Measurements from ENCODE around the gene RBM19. TPM values are rescaled to one million over a fixed set of nuclear protein-coding genes. Genes with fewer than 3 reads are reported as not detected.

Gene RBM19
- total and polyA plus RNA-seq, 2 of the 4 experiments (the other 2 are of a cell fraction), result 18.7 to 19.2 TPM

DNA sequence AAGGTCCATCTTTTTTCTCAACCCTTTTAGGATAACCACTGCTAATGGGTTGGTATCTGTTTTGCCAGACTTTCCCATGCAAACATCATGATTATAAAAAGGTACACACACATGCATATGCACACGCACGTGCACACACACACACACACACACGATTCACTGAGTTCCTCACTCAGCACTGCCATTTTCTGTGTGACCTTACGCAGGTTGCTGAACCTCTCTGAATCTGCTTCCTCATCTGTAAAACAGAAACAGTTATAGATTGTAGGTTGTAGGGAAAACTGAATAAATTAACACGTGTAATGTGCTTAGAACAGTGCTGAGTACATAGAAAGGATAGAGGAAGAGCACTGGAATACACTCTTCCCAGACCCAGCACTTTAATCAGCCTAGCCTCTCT is 182.3 kb downstream of the RBM19 start:
- ATAC-seq (ENCODE audit: low read depth) (no peak), DNase-seq (no peak)
- Histone ChIP-seq H2AK9ac (replicated peaks; ENCODE audit: low read depth, low read length, poor library complexity) (no peak overlapping the region), H4K8ac (ENCODE audit: low read depth in 2 of 2, low read length in 2 of 2) (no peak overlapping the region), H4K20me1 (ENCODE audit: insufficient read depth, low read length) (no peaks in the 10 kb centered on the region), H3K9me3 (ENCODE audit: control insufficient read depth, insufficient read depth, low read length) (no peaks in the 10 kb centered on the region), H3K27me3 (ENCODE audit: control insufficient read depth, insufficient read depth, low read length) (peaks cover 15% of the 10 kb centered on the region), H3K56ac (ENCODE audit: extremely low read depth, insufficient read depth, low read length) (no peak overlapping the region), H3K4me2 (ENCODE audit: low read depth, low read length) (no peak overlapping the region), H3K36me3 (ENCODE audit: control insufficient read depth, insufficient read depth, low read length) (no peaks in the 10 kb centered on the region), H3K14ac (replicated peaks; ENCODE audit: low read depth, low read length) (no peak overlapping the region), H2AK5ac (ENCODE audit: low read depth, low read length) (no peak overlapping the region), H3K4ac (ENCODE audit: low read depth, low read length) (no peak overlapping the region), H3K9me1 (ENCODE audit: insufficient read depth, low read length) (peaks cover 5% of the 10 kb centered on the region; the same call in 1 of the 2 replicates), H2BK20ac (ENCODE audit: low read depth, low read length) (no peak overlapping the region), H4K91ac (ENCODE audit: insufficient read depth, low read depth, low read length) (no peak overlapping the region), H3K79me1 (ENCODE audit: low read depth in 1 of 2, low read length in 2 of 2) (no peaks in the 10 kb centered on the region), H3K9ac (ENCODE audit: low read depth, low read length) (no peak overlapping the region), H2AFZ (replicated peaks; ENCODE audit: low read length, poor library complexity) (no peak overlapping the region), H3K27ac (ENCODE audit: insufficient read depth, low read length) (no peak overlapping the region), H4K5ac (ENCODE audit: low read depth, low read length) (no peak overlapping the region), H2BK15ac (ENCODE audit: low read depth, low read length) (no peak overlapping the region), H3K4me1 (ENCODE audit: control insufficient read depth, insufficient read depth, low read length) (no peaks in the 10 kb centered on the region), H3K4me3 (ENCODE audit: insufficient read depth, low read depth, low read length) (no peak overlapping the region), H2BK5ac (ENCODE audit: low read depth, low read length, poor library complexity, severe bottlenecking) (no peak overlapping the region), H2BK120ac (ENCODE audit: low read depth, low read length) (no peak overlapping the region), H3K18ac (ENCODE audit: low read depth, low read length) (no peak overlapping the region), H3K23ac (ENCODE audit: low read depth, low read length) (no peak overlapping the region)
- ChIA-PET POLR2A (ENCODE audit: unreplicated experiment) (no interaction called here), CTCF (no interaction called here)
- no TSS peak for BruUV-seq (replicated peaks)
- TF ChIP-seq NFE2L2 (IDR thresholded peaks at IDR 0.05; ENCODE audit: low read depth, low read length) (no peak), BHLHE40 (IDR thresholded peaks at IDR 0.05; ENCODE audit: low read depth, low read length) (no peak)
- intact Hi-C loops (cut with micrococcal nuclease) (no loop called here), in situ Hi-C loops (cut with MboI; ENCODE audit: low sequenced_read_pairs) (no loop called here), dilution Hi-C loops (cut with HindIII; ENCODE audit: low sequenced_read_pairs, unreplicated experiment) (no loop called here)
- 82% methylated on average over 3 of the region's 5 CpGs; no CpG with 5 or more reads in 1 of the 2 experiments for WGBS, 2 experiments (ENCODE audit: extremely low coverage in 2 of 2, insufficient read length in 1 of 2)
